ENCODE data around the gene PLCB2.

Gene PLCB2

GRCh38 chr15:40273428-40273827, 34.3 kb downstream of the PLCB2 start:
- no peak for DNase-seq (ENCODE audit: low read depth in 2 of 2, low spot score in 1 of 2)

- DNase-seq (ENCODE audit: low read depth in 2 of 2, low spot score in 1 of 2): no peak
These were observed 35.2 kb downstream of the PLCB2 start for GRCh38 chr15:40272485-40273056.

GRCh38 chr15:40271685-40272484, 35.9 kb downstream of the PLCB2 start:
- DNase-seq (ENCODE audit: low read depth in 2 of 2, low spot score in 1 of 2): no peak

- no peak for DNase-seq (ENCODE audit: low read depth in 2 of 2, low spot score in 1 of 2)
These were observed 37.3 kb downstream of the PLCB2 start for GRCh38 chr15:40270246-40270995.

- no peak for DNase-seq (ENCODE audit: low read depth in 2 of 2, low spot score in 1 of 2)
These were observed 38.1 kb downstream of the PLCB2 start for GRCh38 chr15:40269604-40270003.

- DNase-seq (ENCODE audit: low read depth in 2 of 2, low spot score in 1 of 2): no peak
These were observed 40.1 kb downstream of the PLCB2 start for GRCh38 chr15:40267670-40268069.

GRCh38 chr15:40266828-40267304, 40.9 kb downstream of the PLCB2 start:
- DNase-seq (ENCODE audit: low read depth in 2 of 2, low spot score in 1 of 2): no peak

GRCh38 chr15:40265875-40266274, 41.9 kb downstream of the PLCB2 start:
- no peak for DNase-seq (ENCODE audit: low read depth in 2 of 2, low spot score in 1 of 2)

GRCh38 chr15:40265355-40265754, 42.4 kb downstream of the PLCB2 start:
- DNase-seq (ENCODE audit: low read depth in 2 of 2, low spot score in 1 of 2): no peak

- no peak for DNase-seq (ENCODE audit: low read depth in 2 of 2, low spot score in 1 of 2)
These were observed 43.2 kb downstream of the PLCB2 start for GRCh38 chr15:40264321-40265153.

GRCh38 chr15:40263024-40263754, 44.5 kb downstream of the PLCB2 start:
- DNase-seq (ENCODE audit: low read depth in 2 of 2, low spot score in 1 of 2): no peak

GRCh38 chr15:40259021-40259420, 48.7 kb downstream of the PLCB2 start:
- DNase-seq (ENCODE audit: low read depth in 2 of 2, low spot score in 1 of 2): no peak

- DNase-seq (ENCODE audit: low read depth in 2 of 2, low spot score in 1 of 2): no peak
These were observed 49.2 kb downstream of the PLCB2 start for GRCh38 chr15:40258544-40258943.

- DNase-seq (ENCODE audit: low read depth in 2 of 2, low spot score in 1 of 2): no peak
These were observed 49.9 kb downstream of the PLCB2 start for GRCh38 chr15:40257656-40258450.

- DNase-seq (ENCODE audit: low read depth in 2 of 2, low spot score in 1 of 2): no peak
These were observed 51.0 kb downstream of the PLCB2 start for GRCh38 chr15:40256638-40257235.

GRCh38 chr15:40255033-40255432, 52.7 kb downstream of the PLCB2 start:
- no peak for DNase-seq (ENCODE audit: low read depth in 2 of 2, low spot score in 1 of 2)

- no peak for DNase-seq (ENCODE audit: low read depth in 2 of 2, low spot score in 1 of 2)
These were observed 53.3 kb downstream of the PLCB2 start for GRCh38 chr15:40254452-40254851.

GRCh38 chr15:40253167-40253790, 54.5 kb downstream of the PLCB2 start:
- DNase-seq (ENCODE audit: low read depth in 2 of 2, low spot score in 1 of 2): no peak
